ENCODE results near the gene CUL2. TPM values are rescaled to one million over a fixed set of nuclear protein-coding genes. Genes with fewer than 3 reads are reported as not detected.

CUL2 gene
- 10 to 100 TPM; 22.5 to 37.1 (median 25.9) TPM for total RNA-seq
- 10 to 100 TPM; 12.0 to 15.0 (median 12.7) TPM for polyA plus RNA-seq

DNA sequence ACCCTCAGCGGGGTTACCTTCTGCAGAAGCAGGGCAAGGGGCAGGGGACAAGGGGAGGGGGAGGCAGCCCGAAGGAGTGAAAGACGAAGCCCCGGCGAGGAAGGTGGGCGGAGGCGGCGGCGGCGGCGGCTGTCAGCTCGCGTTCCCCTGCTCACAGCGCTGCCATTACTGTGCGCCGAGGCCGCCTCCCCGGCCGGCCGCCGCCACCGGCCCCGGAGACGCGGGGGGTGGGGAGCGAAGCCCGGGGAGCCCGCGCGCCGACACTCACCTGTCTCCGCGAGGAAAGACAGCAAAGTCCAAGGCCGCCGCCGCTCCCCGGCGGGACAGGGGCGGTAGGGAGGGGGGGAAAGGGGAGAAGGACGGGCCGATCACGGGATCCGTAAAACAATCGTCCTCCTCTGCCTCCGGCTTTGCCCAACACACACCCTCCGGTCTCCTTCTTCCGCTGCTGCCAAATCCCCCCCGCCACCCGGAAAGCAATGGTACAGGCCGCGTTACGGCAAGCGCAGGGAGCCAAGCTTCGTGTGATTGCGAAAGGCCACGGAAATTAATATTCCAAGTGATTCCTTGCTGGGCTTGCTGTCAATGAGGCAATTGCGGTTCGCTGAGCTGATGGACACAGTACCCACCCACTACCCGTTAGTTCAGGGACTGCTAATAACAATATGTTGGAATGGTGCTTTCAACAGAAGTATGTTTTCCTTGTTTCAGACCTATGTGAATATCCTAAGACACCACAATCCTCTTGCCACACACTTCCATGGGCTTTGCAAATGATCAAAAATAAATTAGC, at the start of gene CUL2:
Gene CUL2, minus strand, starts transcription at position 180 of the 793 bp plus-strand sequence. CDS start 19,024 bp downstream, outside the sequence.
- peak; percentile 75 to 86 (median 80) for TF ChIP-seq POLR2AphosphoS5 (IDR thresholded peaks at IDR 0.05)
- TF ChIP-seq POLR2A (IDR thresholded peaks at IDR 0.05), result no peak
- TF ChIP-seq EP300 (IDR thresholded peaks at IDR 0.05), result peak in 1 of 4 donors; percentile 25
- Histone ChIP-seq H3K4me1 (peaks cover 0 to 33% (median 26%) of the 10 kb centered on the region in 4 donors), H3K36me3 (no peaks in the 10 kb centered on the region), H3K4me3 (peak within 1 kb of the TSS; percentile 64 to 95 (median 82)), H3K9me3 (no peaks in the 10 kb centered on the region), H3K27ac (peak within 1 kb of the TSS; percentile 89 to 96 (median 93)), H3K27me3 (no peaks in the 10 kb centered on the region)
- intact Hi-C loops (cut with DNase I), result loop anchor here (1.0 kb wide), 1 partner anchor 36 kb away; the partner anchor contains the start of gene CREM
- DNase-seq, result peak; percentile 96
- 0 to 1% methylated on average over 59 of the region's 59 CpGs for WGBS, 2 donors

DNA sequence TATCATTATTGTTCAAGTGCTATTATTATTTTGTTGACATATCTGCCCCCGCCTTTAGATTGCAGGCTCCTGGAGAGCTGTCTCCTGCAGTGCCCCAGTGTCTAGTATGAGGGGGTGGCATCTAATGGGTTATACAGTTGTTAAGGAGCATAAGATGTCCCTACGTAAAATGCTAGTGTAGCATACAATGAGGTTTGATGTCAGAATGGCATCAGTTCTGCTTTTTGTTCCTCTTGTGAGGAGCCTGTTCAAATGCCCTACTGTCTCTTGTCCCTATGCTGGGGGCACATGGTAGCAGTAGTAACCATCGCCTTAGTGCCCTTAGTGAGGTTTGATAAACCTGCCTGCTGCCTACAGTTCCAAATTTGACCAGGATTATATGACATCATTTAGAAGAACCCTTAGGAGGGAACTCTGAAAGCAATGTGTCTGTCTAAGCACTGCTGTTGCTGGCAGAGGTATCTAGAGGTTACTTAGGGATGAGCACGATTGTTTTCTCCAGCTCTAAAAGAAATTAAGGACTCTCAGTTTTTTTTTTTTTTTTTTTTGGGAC, 46.2 kb upstream of the CUL2 start:
- TF ChIP-seq POLR2A (IDR thresholded peaks at IDR 0.05) (no peak), EP300 (IDR thresholded peaks at IDR 0.05) (no peak), POLR2AphosphoS5 (IDR thresholded peaks at IDR 0.05) (peak in 1 of 4 donors; percentile 31)
- TF ChIP-seq, protein P1, sequence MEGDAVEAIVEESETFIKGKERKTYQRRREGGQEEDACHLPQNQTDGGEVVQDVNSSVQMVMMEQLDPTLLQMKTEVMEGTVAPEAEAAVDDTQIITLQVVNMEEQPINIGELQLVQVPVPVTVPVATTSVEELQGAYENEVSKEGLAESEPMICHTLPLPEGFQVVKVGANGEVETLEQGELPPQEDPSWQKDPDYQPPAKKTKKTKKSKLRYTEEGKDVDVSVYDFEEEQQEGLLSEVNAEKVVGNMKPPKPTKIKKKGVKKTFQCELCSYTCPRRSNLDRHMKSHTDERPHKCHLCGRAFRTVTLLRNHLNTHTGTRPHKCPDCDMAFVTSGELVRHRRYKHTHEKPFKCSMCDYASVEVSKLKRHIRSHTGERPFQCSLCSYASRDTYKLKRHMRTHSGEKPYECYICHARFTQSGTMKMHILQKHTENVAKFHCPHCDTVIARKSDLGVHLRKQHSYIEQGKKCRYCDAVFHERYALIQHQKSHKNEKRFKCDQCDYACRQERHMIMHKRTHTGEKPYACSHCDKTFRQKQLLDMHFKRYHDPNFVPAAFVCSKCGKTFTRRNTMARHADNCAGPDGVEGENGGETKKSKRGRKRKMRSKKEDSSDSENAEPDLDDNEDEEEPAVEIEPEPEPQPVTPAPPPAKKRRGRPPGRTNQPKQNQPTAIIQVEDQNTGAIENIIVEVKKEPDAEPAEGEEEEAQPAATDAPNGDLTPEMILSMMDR (IDR thresholded peaks at IDR 0.05), result no peak
- Histone ChIP-seq H3K36me3 (no peaks in the 10 kb centered on the region), H3K9me3 (no peaks in the 10 kb centered on the region), H3K27ac (no peak overlapping the region), H3K4me3 (no peak overlapping the region), H3K4me1 (peaks cover 0 to 2% (median 0%) of the 10 kb centered on the region in 4 donors), H3K27me3 (no peaks in the 10 kb centered on the region)
- 81 to 86% methylated on average over 4 of the region's 4 CpGs for WGBS, 2 donors
- intact Hi-C loops (cut with DNase I), result no loop called here
- no peak for DNase-seq

DNA sequence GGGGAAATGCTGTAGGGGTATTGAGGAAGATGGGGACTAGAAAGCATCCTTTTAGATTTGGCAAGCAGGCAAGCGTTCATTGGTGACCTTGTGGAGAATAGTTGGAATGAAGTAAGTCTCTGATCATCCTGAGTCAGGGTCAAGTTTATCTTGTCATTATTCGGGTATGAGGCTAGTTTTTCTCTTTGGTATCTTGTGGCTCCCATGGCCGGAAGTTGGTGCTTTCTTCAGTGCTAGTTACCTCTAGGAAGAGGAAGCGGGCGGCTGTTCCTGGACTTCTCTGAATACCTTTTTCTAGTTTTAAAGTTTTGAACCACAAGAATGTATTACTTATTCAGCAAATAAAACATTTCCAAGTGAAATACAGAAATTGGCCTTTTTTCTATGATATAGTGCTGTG, 45.7 kb upstream of the CUL2 start:
- Histone ChIP-seq H3K9me3 (no peaks in the 10 kb centered on the region), H3K4me1 (peaks cover 0 to 6% (median 0%) of the 10 kb centered on the region in 4 donors), H3K4me3 (no peak overlapping the region), H3K27ac (no peak overlapping the region), H3K27me3 (no peaks in the 10 kb centered on the region), H3K36me3 (no peaks in the 10 kb centered on the region)
- DNase-seq, result no peak
- 77 to 87% methylated on average over 5 of the region's 5 CpGs for WGBS, 2 donors
- TF ChIP-seq POLR2AphosphoS5 (IDR thresholded peaks at IDR 0.05), result no peak
- TF ChIP-seq, protein P1 (IDR thresholded peaks at IDR 0.05), result no peak
- no peak for TF ChIP-seq EP300 (IDR thresholded peaks at IDR 0.05)
- TF ChIP-seq POLR2A (IDR thresholded peaks at IDR 0.05), result no peak
- intact Hi-C loops (cut with DNase I), result no loop called here

DNA sequence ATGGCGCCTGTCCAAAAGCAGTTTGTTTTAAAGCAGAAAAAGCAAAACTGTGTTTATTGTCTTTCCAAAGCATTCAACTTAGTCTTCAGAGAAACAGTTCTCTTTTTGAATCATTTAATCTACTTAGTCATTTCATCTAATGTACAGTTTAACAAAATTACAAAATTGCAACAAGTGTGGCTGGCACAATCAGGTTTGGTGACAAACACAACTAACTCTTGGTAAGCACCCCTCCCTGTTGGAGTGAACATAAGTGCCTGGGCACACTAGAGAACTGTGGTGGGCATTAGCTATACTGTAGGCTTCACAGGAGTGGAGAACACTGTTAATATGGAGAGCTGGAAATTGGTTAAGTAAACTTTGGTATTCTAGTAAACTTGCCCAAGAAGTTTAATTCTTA, 43.4 kb upstream of the CUL2 start:
- intact Hi-C loops (cut with DNase I), result no loop called here
- H3K27me3 ChIP-seq, result no peaks in the 10 kb centered on the region
- no peaks in the 10 kb centered on the region for H3K9me3 ChIP-seq
- peaks cover 0 to 22% (median 3%) of the 10 kb centered on the region in 4 donors for H3K4me1 ChIP-seq
- H3K36me3 ChIP-seq, result no peaks in the 10 kb centered on the region
- 43 to 94% methylated on average over 1 of the region's 1 CpG for WGBS, 2 donors
- H3K4me3 ChIP-seq, result no peak overlapping the region
- no peak overlapping the region for H3K27ac ChIP-seq
- DNase-seq, result no peak
- TF ChIP-seq, protein P1 (IDR thresholded peaks at IDR 0.05), result no peak
- TF ChIP-seq POLR2A (IDR thresholded peaks at IDR 0.05) (no peak), POLR2AphosphoS5 (IDR thresholded peaks at IDR 0.05) (no peak)

DNA sequence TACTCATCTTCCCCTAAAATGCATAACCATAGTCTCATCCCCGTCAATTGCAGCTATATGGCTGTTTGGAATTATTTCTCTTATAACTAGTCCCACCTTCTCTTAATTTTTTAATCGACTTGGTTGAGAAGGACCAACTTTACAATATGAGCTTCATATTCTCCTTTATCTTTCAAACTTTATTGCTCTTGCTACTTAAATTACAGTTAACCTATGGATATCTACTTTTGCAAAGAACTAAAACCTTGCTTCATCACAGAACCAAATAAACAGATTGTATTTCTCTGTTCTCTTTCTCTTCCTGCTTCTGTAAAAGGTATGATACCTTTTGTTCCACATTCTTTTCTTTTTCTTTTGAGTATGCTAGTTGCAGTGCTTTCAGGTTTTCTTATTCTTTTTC, 42.6 kb upstream of the CUL2 start:
- intact Hi-C loops (cut with DNase I), result no loop called here
- DNase-seq, result no peak
- TF ChIP-seq EP300 (IDR thresholded peaks at IDR 0.05) (no peak), POLR2A (IDR thresholded peaks at IDR 0.05) (no peak), POLR2AphosphoS5 (IDR thresholded peaks at IDR 0.05) (no peak)
- TF ChIP-seq, protein P1 (IDR thresholded peaks at IDR 0.05), result no peak
- Histone ChIP-seq H3K9me3 (no peaks in the 10 kb centered on the region), H3K4me1 (peaks cover 0 to 28% (median 9%) of the 10 kb centered on the region in 4 donors), H3K4me3 (no peak overlapping the region), H3K27me3 (no peaks in the 10 kb centered on the region), H3K36me3 (no peaks in the 10 kb centered on the region), H3K27ac (no peak overlapping the region)
- 75 to 84% methylated on average over 2 of the region's 2 CpGs for WGBS, 2 donors
